ENCODE measurements around the gene ARFGAP3. TPM values are rescaled to one million over a fixed set of nuclear protein-coding genes. Genes with fewer than 3 reads are reported as not detected.

The ARFGAP3 gene
- total RNA-seq, 1 donor from 2014 or later, result 28.4 TPM

DNA sequence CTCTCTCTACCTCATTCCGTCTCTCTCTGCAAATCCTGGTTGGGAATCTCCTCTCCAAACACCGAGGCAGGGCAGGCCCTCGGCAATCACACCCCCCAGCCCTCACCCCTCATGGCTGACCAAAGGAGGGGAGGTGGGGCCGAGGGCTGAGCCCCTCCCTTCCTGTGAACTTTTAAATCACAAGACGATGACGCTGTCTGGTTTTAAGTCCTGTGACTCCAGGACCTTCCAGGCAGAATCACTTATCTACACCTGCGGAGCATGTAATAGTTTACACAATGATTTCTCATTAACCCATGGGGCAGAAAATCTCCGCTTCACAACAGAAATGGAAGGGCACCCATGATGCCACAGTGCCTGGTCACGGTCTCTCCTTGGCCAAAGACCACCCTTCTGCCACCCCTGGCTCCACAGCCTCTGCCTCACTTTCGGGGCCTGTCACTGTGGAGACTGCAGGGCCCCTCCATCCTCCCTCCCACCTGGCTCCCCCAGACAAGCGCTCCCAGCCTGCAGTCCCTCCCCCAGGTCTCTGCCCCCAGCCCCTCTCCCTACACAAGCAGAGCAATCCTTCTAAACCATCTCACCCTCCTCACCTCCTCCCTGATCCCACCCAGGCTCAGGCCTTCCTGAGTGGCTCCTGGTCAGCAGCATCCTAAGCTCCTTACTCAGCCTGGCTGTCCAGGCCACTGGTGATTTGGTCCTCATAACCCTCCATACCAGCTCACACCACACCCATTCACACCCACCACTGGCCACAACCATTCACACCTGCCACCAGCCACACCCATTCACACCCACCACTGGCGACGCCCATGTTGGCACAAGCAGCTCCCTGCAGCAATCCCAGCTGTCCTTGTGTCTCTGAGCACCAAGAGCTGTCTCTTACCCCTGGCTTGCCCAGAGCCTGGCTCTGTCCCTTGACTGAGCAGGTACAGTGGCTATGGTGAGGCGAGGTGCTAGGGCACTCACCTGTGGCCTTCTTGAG is 30.7 kb upstream of the ARFGAP3 start:
- Mint-ChIP-seq H3K27ac (ENCODE audit: unreplicated experiment) (peak overlapping the region; percentile 57), H3K4me3 (no peak overlapping the region), H3K9me3 (no peaks in the 10 kb centered on the region), H3K27me3 (ENCODE audit: low read depth) (no peaks in the 10 kb centered on the region), H3K36me3 (ENCODE audit: low read depth) (peaks cover 17% of the 10 kb centered on the region), H3K4me1 (peaks cover 10% of the 10 kb centered on the region)
- no peak for DNase-seq (ENCODE audit: low read depth, low spot score)
- TF ChIP-seq CTCF (conservative IDR thresholded peaks at IDR 0.05), result no peak

DNA sequence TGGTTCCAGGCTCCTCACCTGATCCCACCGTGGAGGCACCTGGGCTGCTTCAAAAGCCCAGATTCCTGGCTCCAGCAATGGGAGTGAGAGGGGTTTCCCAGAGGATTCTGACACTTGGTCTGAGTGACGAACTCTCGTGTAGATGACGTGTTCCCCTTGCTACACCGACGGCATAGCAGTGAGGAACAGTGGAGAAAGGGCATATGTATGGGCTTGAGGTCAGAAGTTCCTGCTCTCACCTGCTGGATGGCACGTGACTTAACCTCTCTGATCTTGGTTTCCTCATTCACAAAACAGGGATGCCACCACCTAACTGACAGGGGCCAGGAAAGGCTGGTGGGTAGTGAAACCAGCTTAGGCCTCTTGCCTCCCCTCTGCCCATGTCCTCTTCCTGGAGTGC is 30.0 kb upstream of the ARFGAP3 start:
- Mint-ChIP-seq H3K36me3 (ENCODE audit: low read depth) (peaks cover 17% of the 10 kb centered on the region), H3K9me3 (no peaks in the 10 kb centered on the region), H3K27ac (ENCODE audit: unreplicated experiment) (no peak overlapping the region), H3K4me1 (peaks cover 10% of the 10 kb centered on the region), H3K4me3 (no peak overlapping the region), H3K27me3 (ENCODE audit: low read depth) (no peaks in the 10 kb centered on the region)
- no peak for DNase-seq (ENCODE audit: low read depth, low spot score)
- TF ChIP-seq CTCF (conservative IDR thresholded peaks at IDR 0.05), result no peak

- DNase-seq (ENCODE audit: low read depth, low spot score), result no peak
- no peak overlapping the region for H3K4me3 Mint-ChIP-seq
Measured at GRCh38 chr22:42885446-42885845, 28.4 kb upstream of the ARFGAP3 start.

GRCh38 chr22:42884616-42885375 is 27.7 kb upstream of the ARFGAP3 start:
- no peak for TF ChIP-seq CTCF (conservative IDR thresholded peaks at IDR 0.05)
- Mint-ChIP-seq H3K4me1 (peaks cover 10% of the 10 kb centered on the region), H3K27me3 (ENCODE audit: low read depth) (no peaks in the 10 kb centered on the region), H3K9me3 (no peaks in the 10 kb centered on the region), H3K27ac (ENCODE audit: unreplicated experiment) (peak overlapping the region; percentile 27), H3K36me3 (ENCODE audit: low read depth) (peaks cover 17% of the 10 kb centered on the region), H3K4me3 (no peak overlapping the region)
- no peak for DNase-seq (ENCODE audit: low read depth, low spot score)

More at GRCh38 chr22:42885446-42885845, 28.4 kb upstream of the ARFGAP3 start:
- peaks cover 14% of the 10 kb centered on the region for H3K36me3 Mint-ChIP-seq (ENCODE audit: low read depth)
- H3K9me3 Mint-ChIP-seq, result no peaks in the 10 kb centered on the region
- no peak for TF ChIP-seq CTCF (conservative IDR thresholded peaks at IDR 0.05)
- peak overlapping the region; percentile 27 for H3K27ac Mint-ChIP-seq (ENCODE audit: unreplicated experiment)
- H3K27me3 Mint-ChIP-seq (ENCODE audit: low read depth), result no peaks in the 10 kb centered on the region
- peaks cover 10% of the 10 kb centered on the region for H3K4me1 Mint-ChIP-seq

GRCh38 chr22:42883970-42884369 is 26.9 kb upstream of the ARFGAP3 start:
- no peaks in the 10 kb centered on the region for H3K9me3 Mint-ChIP-seq
- no peaks in the 10 kb centered on the region for H3K27me3 Mint-ChIP-seq (ENCODE audit: low read depth)
- H3K27ac Mint-ChIP-seq (ENCODE audit: unreplicated experiment), result no peak overlapping the region
- no peak overlapping the region for H3K4me3 Mint-ChIP-seq
- DNase-seq (ENCODE audit: low read depth, low spot score), result no peak
- peaks cover 11% of the 10 kb centered on the region for H3K36me3 Mint-ChIP-seq (ENCODE audit: low read depth)
- peaks cover 3% of the 10 kb centered on the region for H3K4me1 Mint-ChIP-seq
- no peak for TF ChIP-seq CTCF (conservative IDR thresholded peaks at IDR 0.05)

Measured in neural crest cell (in vitro differentiated cells).